GM13976 (cell line): ENCODE data around the gene MAP2.

ENCODE experiments used
- DNase-seq: peaks from one replicate; pipeline ENCODE4 v3.0.0; 2012; ENCODE audit warnings: low spot score
- CTCF ChIP-seq: IDR thresholded peaks from 2 replicates; pipeline ENCODE4 v1.5.1; 2012; ENCODE audit warnings: borderline replicate concordance, mild to moderate bottlenecking; ENCODE audit not compliant: insufficient read depth; ENCODE audit errors: extremely low read depth, missing control alignments, control extremely low read depth
- in situ Hi-C: fragments of 300-500 bp; cut with MboI; formaldehyde crosslinking; loops from one replicate; pipeline ENCODE4 v1.12.0; 2022; ENCODE audit warnings: low sequenced_read_pairs, mixed read lengths, inconsistent platforms; ENCODE audit not compliant: unreplicated experiment

Gene MAP2

GRCh38 chr2:209525834-209526281 is 102.0 kb downstream of the MAP2 start:
- in situ Hi-C loops = no loop called here
- DNase-seq = no peak
- TF ChIP-seq CTCF = no peak

GRCh38 chr2:209526561-209526960 is 102.7 kb downstream of the MAP2 start:
- TF ChIP-seq CTCF = no peak
- no peak for DNase-seq
- in situ Hi-C loops = no loop called here

GRCh38 chr2:209529579-209529978 is 105.7 kb downstream of the MAP2 start:
- no peak for TF ChIP-seq CTCF
- in situ Hi-C loops = no loop called here
- no peak for DNase-seq

GRCh38 chr2:209532321-209532720 is 108.5 kb downstream of the MAP2 start:
- in situ Hi-C loops = no loop called here
- TF ChIP-seq CTCF = no peak

GRCh38 chr2:209533391-209533790 is 109.5 kb downstream of the MAP2 start:
- no peak for TF ChIP-seq CTCF
- in situ Hi-C loops = no loop called here
- DNase-seq = no peak

More at GRCh38 chr2:209532321-209532720, 108.5 kb downstream of the MAP2 start:
- no peak for DNase-seq

GRCh38 chr2:209534228-209534627 is 110.4 kb downstream of the MAP2 start:
- no peak for TF ChIP-seq CTCF
- in situ Hi-C loops = no loop called here
- no peak for DNase-seq

GRCh38 chr2:209536363-209536762 is 112.5 kb downstream of the MAP2 start:
- in situ Hi-C loops = no loop called here
- DNase-seq = no peak
- no peak for TF ChIP-seq CTCF
